Loucy (cell line): ENCODE results near the gene PTGER1.

Experiments used
- H2AFZ ChIP-seq: fragments of 200-600 bp; sonication (generic); 2 replicates; pipeline ENCODE4 v1.6.0; 2016; ENCODE audit warnings: antibody characterized with exemption, mild to moderate bottlenecking, low read length, moderate library complexity
- H3F3A ChIP-seq: fragments of 200-600 bp; 2 replicates; pipeline ENCODE4 v1.6.0; 2016; ENCODE audit warnings: antibody characterized with exemption, low read depth, mild to moderate bottlenecking
- H3K27me3 ChIP-seq: fragments of 200-600 bp; sonication (generic); 2 replicates; pipeline ENCODE4 v1.6.1; 2014; ENCODE audit warnings: low read length, mild to moderate bottlenecking; ENCODE audit not compliant: insufficient read depth, poor library complexity, severe bottlenecking
- H3K36me3 ChIP-seq: fragments of 200-600 bp; sonication (generic); 2 replicates; pipeline ENCODE4 v1.6.1; 2016; ENCODE audit warnings: low read length; ENCODE audit not compliant: insufficient read depth
- H3K4me1 ChIP-seq: fragments of 200-600 bp; sonication (generic); 2 replicates; pipeline ENCODE4 v1.5.1; 2014; ENCODE audit warnings: low read length, mild to moderate bottlenecking; ENCODE audit not compliant: insufficient read depth, poor library complexity, severe bottlenecking
- H3K4me2 ChIP-seq: fragments of 200-600 bp; sonication (generic); 2 replicates; pipeline ENCODE4 v1.6.0; 2014; ENCODE audit warnings: antibody characterized with exemption, low read length, low read depth, mild to moderate bottlenecking; ENCODE audit not compliant: poor library complexity, severe bottlenecking
- H3K4me3 ChIP-seq: fragments of 200-600 bp; sonication (generic); 2 replicates; pipeline ENCODE4 v1.5.1; 2014; ENCODE audit warnings: low read length, mild to moderate bottlenecking, mixed read lengths; ENCODE audit not compliant: poor library complexity, severe bottlenecking
- H3K79me2 ChIP-seq: fragments of 200-600 bp; sonication (generic); 2 replicates; pipeline ENCODE4 v1.6.1; 2014; ENCODE audit warnings: low read length; ENCODE audit not compliant: insufficient read depth
- H3K9ac ChIP-seq: fragments of 200-600 bp; sonication (generic); 2 replicates; pipeline ENCODE4 v1.6.0; 2014; ENCODE audit warnings: mild to moderate bottlenecking, low read depth, low read length, moderate library complexity; ENCODE audit not compliant: poor library complexity, severe bottlenecking
- H3K9me2 ChIP-seq: fragments of 200-600 bp; sonication (generic); replicated peaks from 2 replicates; pipeline ENCODE4 v1.6.1; 2016; ENCODE audit warnings: low read depth, low read length, mixed read lengths
- H3K9me3 ChIP-seq: fragments of 200-600 bp; sonication (generic); 2 replicates; pipeline ENCODE4 v1.6.1; 2014; ENCODE audit warnings: mild to moderate bottlenecking, antibody characterized with exemption, low read length, low read depth; ENCODE audit not compliant: insufficient read depth
- H4K20me1 ChIP-seq: fragments of 200-600 bp; sonication (generic); 2 replicates; pipeline ENCODE4 v1.6.0; 2014; ENCODE audit warnings: antibody characterized with exemption, low read length, mild to moderate bottlenecking; ENCODE audit not compliant: insufficient read depth, poor library complexity, severe bottlenecking
- CTCF ChIP-seq: fragments of 200-600 bp; sonication (generic); conservative IDR thresholded peaks from 2 replicates; pipeline ENCODE4 v1.5.1; 2014; ENCODE audit warnings: mild to moderate bottlenecking, antibody characterized with exemption, low read length
- EZH2phosphoT487 ChIP-seq: fragments of 200-600 bp; IDR thresholded peaks from 2 replicates; pipeline ENCODE4 v1.6.1; 2018; ENCODE audit warnings: antibody characterized with exemption, mild to moderate bottlenecking, moderate library complexity, borderline replicate concordance

PTGER1 gene

GRCh38 chr19:14428882-14429416, 46.2 kb downstream of the PTGER1 start:
- Histone ChIP-seq H3F3A (no peaks in the 10 kb centered on the region), H3K9me2 (no peaks in the 10 kb centered on the region), H3K36me3 (no peaks in the 10 kb centered on the region), H3K4me2 (no peak overlapping the region), H3K4me3 (no peak overlapping the region), H3K9ac (no peak overlapping the region), H3K4me1 (peaks cover 10% of the 10 kb centered on the region), H2AFZ (no peak overlapping the region), H4K20me1 (peaks cover 4% of the 10 kb centered on the region), H3K79me2 (peaks cover 12% of the 10 kb centered on the region), H3K27me3 (no peaks in the 10 kb centered on the region), H3K9me3 (no peaks in the 10 kb centered on the region)
- TF ChIP-seq CTCF (no peak), EZH2phosphoT487 (no peak)

GRCh38 chr19:14427461-14427860, 47.7 kb downstream of the PTGER1 start:
- H3K4me3 ChIP-seq: no peak overlapping the region
- no peak overlapping the region for H3K4me2 ChIP-seq
- H3F3A ChIP-seq: no peaks in the 10 kb centered on the region
- no peaks in the 10 kb centered on the region for H3K36me3 ChIP-seq
- no peaks in the 10 kb centered on the region for H3K9me2 ChIP-seq
- no peaks in the 10 kb centered on the region for H3K9me3 ChIP-seq
- no peak overlapping the region for H3K9ac ChIP-seq
- no peaks in the 10 kb centered on the region for H4K20me1 ChIP-seq
- H3K79me2 ChIP-seq: peaks cover under 1% of the 10 kb centered on the region; the same call in 1 of the 2 replicates
- no peak overlapping the region for H2AFZ ChIP-seq
- peaks cover under 1% of the 10 kb centered on the region for H3K4me1 ChIP-seq
- no peaks in the 10 kb centered on the region for H3K27me3 ChIP-seq
- TF ChIP-seq CTCF (no peak), EZH2phosphoT487 (no peak)

GRCh38 chr19:14425696-14426138, 49.4 kb downstream of the PTGER1 start:
- no peaks in the 10 kb centered on the region for H3K79me2 ChIP-seq
- H3K27me3 ChIP-seq: no peaks in the 10 kb centered on the region
- H4K20me1 ChIP-seq: no peaks in the 10 kb centered on the region
- no peaks in the 10 kb centered on the region for H3K9me3 ChIP-seq
- no peak overlapping the region for H3K4me3 ChIP-seq
- no peak for TF ChIP-seq CTCF
- no peak for TF ChIP-seq EZH2phosphoT487
- H3K9me2 ChIP-seq: no peaks in the 10 kb centered on the region
- no peaks in the 10 kb centered on the region for H3F3A ChIP-seq
- no peak overlapping the region for H2AFZ ChIP-seq
- no peaks in the 10 kb centered on the region for H3K4me1 ChIP-seq
- no peak overlapping the region for H3K4me2 ChIP-seq
- H3K9ac ChIP-seq: no peak overlapping the region
- no peaks in the 10 kb centered on the region for H3K36me3 ChIP-seq
